T-helper 9 cell (primary cell): ENCODE results near the gene TRAF1.

Source experiments
- DNase-seq: peaks from one replicate; pipeline ENCODE4 v3.0.0-alpha.2; 2020

TRAF1 gene

GRCh38 chr9:120885958-120886357, 40.6 kb downstream of the TRAF1 start:
- no peak for DNase-seq

GRCh38 chr9:120885457-120885856, 41.1 kb downstream of the TRAF1 start:
- no peak for DNase-seq

- DNase-seq: no peak
Measured at GRCh38 chr9:120883608-120883996, 43.0 kb downstream of the TRAF1 start.

GRCh38 chr9:120882935-120883607, 43.5 kb downstream of the TRAF1 start:
- DNase-seq: no peak

- no peak for DNase-seq
Measured at GRCh38 chr9:120879446-120879845, 47.1 kb downstream of the TRAF1 start.

- DNase-seq: no peak
Measured at GRCh38 chr9:120878188-120879130, 48.1 kb downstream of the TRAF1 start.

- DNase-seq: peak; percentile 54
Measured at GRCh38 chr9:120877276-120878034, 49.1 kb downstream of the TRAF1 start.

GRCh38 chr9:120876842-120877240, 49.8 kb downstream of the TRAF1 start, which contains the start of gene PHF19:
PHF19 (minus strand) TSS chr9:120877188; CDS start chr9:120874741, 2,447 bp downstream.
- DNase-seq: no peak

GRCh38 chr9:120875954-120876841, 50.4 kb downstream of the TRAF1 start:
- peak; percentile 74 for DNase-seq

- no peak for DNase-seq
Measured at GRCh38 chr9:120875643-120875953, 51.0 kb downstream of the TRAF1 start.

GRCh38 chr9:120875195-120875565, 51.4 kb downstream of the TRAF1 start:
- DNase-seq: no peak

- DNase-seq: no peak
Measured at GRCh38 chr9:120874226-120875194, 52.1 kb downstream of the TRAF1 start.

- no peak for DNase-seq
Measured at GRCh38 chr9:120873512-120873911, 53.1 kb downstream of the TRAF1 start.

GRCh38 chr9:120872791-120873502, 53.6 kb downstream of the TRAF1 start:
- DNase-seq: no peak

GRCh38 chr9:120870206-120870605, 56.4 kb downstream of the TRAF1 start:
- DNase-seq: no peak

GRCh38 chr9:120869726-120870125, 56.9 kb downstream of the TRAF1 start:
- DNase-seq: no peak

- no peak for DNase-seq
Measured at GRCh38 chr9:120869360-120869687, 57.3 kb downstream of the TRAF1 start.

GRCh38 chr9:120868676-120869359, 57.8 kb downstream of the TRAF1 start:
- peak; percentile 99 for DNase-seq

GRCh38 chr9:120868339-120868675, 58.3 kb downstream of the TRAF1 start:
- no peak for DNase-seq
